Measurements from ENCODE around the gene CLC. TPM values are rescaled to one million over a fixed set of nuclear protein-coding genes. Genes with fewer than 3 reads are reported as not detected.

Gene CLC
- total and polyA plus RNA-seq, 2 donors (not counting 1 experiment from before 2014, with no cell fraction given) = 0.33 TPM; not detected in 1

DNA sequence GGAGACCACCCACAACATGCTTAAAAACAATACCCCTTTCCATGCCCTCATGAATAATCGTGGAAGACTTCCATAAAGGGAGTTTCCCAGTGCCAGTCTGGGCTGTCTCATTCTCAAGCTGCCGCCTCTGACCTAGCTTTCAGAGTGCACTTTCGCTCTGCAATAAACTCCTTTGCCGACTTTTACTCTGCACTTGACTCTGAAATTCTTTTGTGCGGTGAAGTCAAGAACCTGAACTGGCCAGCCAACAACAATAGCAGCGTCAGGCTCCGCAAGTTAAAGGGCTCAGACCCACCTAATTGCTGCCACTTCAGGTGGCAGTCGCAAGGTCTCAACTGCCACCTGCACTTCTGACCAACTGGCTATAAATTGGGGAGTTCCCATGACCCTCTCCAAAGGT is 30.5 kb upstream of the CLC start:
- H3K27ac ChIP-seq (ENCODE audit: low read length in 2 of 2) = no peak overlapping the region
- H3K36me3 ChIP-seq (replicated peaks in 1 of 2; ENCODE audit: control extremely low read depth in 1 of 2, control insufficient read depth in 1 of 2, extremely low read depth in 1 of 2, insufficient read depth in 2 of 2, low read length in 1 of 2) = no peaks in the 10 kb centered on the region
- no peak overlapping the region for H3K9ac ChIP-seq (ENCODE audit: low read length)
- H3K79me2 ChIP-seq (ENCODE audit: control insufficient read depth, insufficient read depth, low read length) = no peaks in the 10 kb centered on the region
- Mint-ChIP-seq H3K27me3 (peaks cover 37% of the 10 kb centered on the region), H3K4me1 (no peaks in the 10 kb centered on the region), H3K9me3 (ENCODE audit: insufficient read depth) (no peaks in the 10 kb centered on the region), H3K4me3 (no peak overlapping the region), H3K27ac (no peak overlapping the region)
- ATAC-seq (ENCODE audit: low read depth) = no peak
- H3K4me1 ChIP-seq (ENCODE audit: control insufficient read depth in 2 of 2, insufficient read depth in 2 of 2, low read length in 2 of 2) = no peaks in the 10 kb centered on the region
- no peak for DNase-seq
- intact Hi-C loops (cut with micrococcal nuclease) = no loop called here
- H3K27me3 ChIP-seq (replicated peaks in 1 of 4; ENCODE audit: control extremely low read depth in 1 of 4, control insufficient read depth in 3 of 4, insufficient read depth in 4 of 4, low read length in 3 of 4) = peaks cover 0 to 11% (median 5%) of the 10 kb centered on the region in 4 experiments
- no peak overlapping the region for H3K4me2 ChIP-seq (replicated peaks; ENCODE audit: low read depth, low read length, poor library complexity, severe bottlenecking)
- POLR2A ChIA-PET = no interaction called here
- peaks cover 0 to 13% (median 7%) of the 10 kb centered on the region in 3 donors for H3K9me3 ChIP-seq (ENCODE audit: control extremely low read depth in 1 of 3, control insufficient read depth in 2 of 3, insufficient read depth in 1 of 3, low read length in 2 of 3)
- H4K20me1 ChIP-seq (ENCODE audit: control insufficient read depth, insufficient read depth, low read length, poor library complexity, severe bottlenecking) = no peaks in the 10 kb centered on the region
- no peak overlapping the region for H3K4me3 ChIP-seq (ENCODE audit: control extremely low read depth in 1 of 5, extremely low read depth in 1 of 5, insufficient read depth in 1 of 5, low read depth in 2 of 5, low read length in 4 of 5)
- CTCF ChIA-PET = interaction anchor here (0.7 to 5.1 kb wide), 4 partner anchors 75 to 862 kb away, joined by 3 to 38 read pairs (median 4); partner anchors contain the start of gene FBL
- TF ChIP-seq, protein P1, sequence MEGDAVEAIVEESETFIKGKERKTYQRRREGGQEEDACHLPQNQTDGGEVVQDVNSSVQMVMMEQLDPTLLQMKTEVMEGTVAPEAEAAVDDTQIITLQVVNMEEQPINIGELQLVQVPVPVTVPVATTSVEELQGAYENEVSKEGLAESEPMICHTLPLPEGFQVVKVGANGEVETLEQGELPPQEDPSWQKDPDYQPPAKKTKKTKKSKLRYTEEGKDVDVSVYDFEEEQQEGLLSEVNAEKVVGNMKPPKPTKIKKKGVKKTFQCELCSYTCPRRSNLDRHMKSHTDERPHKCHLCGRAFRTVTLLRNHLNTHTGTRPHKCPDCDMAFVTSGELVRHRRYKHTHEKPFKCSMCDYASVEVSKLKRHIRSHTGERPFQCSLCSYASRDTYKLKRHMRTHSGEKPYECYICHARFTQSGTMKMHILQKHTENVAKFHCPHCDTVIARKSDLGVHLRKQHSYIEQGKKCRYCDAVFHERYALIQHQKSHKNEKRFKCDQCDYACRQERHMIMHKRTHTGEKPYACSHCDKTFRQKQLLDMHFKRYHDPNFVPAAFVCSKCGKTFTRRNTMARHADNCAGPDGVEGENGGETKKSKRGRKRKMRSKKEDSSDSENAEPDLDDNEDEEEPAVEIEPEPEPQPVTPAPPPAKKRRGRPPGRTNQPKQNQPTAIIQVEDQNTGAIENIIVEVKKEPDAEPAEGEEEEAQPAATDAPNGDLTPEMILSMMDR (IDR thresholded peaks at IDR 0.05) = no peak
- TF ChIP-seq EZH2 (IDR thresholded peaks at IDR 0.05; ENCODE audit: borderline replicate concordance, insufficient read depth, low read depth, low read length, poor library complexity, severe bottlenecking) = no peak
- H2AFZ ChIP-seq (ENCODE audit: insufficient read depth, low read depth, low read length, poor library complexity, severe bottlenecking) = no peak overlapping the region
- 93% methylated on average over 8 of the region's 8 CpGs for WGBS (ENCODE audit: insufficient coverage)

DNA sequence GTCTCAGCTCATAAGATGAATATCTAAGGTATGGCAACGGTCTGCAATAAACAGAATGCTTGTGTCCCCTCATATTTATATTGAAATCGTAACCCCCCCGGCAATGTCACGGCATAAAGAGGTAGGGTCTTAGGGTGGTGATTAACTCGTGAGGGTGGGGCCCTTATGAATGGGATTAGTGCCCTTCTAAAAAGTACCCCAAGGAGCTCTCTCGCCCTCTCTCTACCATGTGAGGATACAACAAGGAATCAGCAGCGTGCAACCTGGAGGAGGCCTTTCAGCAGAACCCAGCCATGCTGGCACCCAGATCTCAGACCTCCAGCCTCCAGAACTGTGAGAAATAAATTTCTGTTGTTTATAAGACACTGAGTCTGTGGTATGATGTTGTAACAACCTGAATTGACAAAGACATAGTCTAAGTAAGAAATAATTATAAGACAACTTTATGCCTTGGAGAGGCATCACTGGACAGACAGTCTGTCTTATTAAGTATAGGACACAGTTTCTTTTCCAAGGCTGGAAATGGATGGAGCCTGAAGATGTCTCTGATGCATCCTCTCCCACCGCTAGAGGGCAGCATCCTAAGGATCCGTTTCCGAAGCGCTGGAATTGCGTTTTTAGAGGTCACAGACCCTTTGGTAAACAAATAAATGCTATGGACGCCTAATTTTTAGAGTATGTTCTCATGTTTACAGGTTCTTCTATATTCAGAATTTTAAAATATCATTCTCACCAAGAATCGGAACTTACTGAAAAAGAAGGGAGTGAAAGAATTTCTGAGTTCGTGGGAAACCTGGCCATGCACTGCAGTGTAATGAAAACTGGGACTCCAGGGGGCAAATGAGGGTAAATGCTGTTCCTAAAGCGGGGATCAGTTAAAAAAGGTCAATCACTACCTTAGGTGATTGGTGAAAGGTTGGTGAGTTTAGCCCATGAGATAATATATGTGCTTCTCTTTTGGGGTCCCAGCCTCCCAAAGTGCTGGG is 27.6 kb upstream of the CLC start:
- Mint-ChIP-seq H3K4me1 (no peaks in the 10 kb centered on the region), H3K27me3 (peaks cover 35% of the 10 kb centered on the region), H3K9me3 (ENCODE audit: insufficient read depth) (no peaks in the 10 kb centered on the region), H3K4me3 (no peak overlapping the region), H3K27ac (no peak overlapping the region)
- H3K79me2 ChIP-seq (ENCODE audit: control insufficient read depth, insufficient read depth, low read length) = no peaks in the 10 kb centered on the region
- H3K27me3 ChIP-seq (replicated peaks in 1 of 4; ENCODE audit: control extremely low read depth in 1 of 4, control insufficient read depth in 3 of 4, insufficient read depth in 4 of 4, low read length in 3 of 4) = peaks cover 0 to 7% (median 1%) of the 10 kb centered on the region in 4 experiments
- peak; percentile 51 for DNase-seq
- H3K9me3 ChIP-seq (ENCODE audit: control extremely low read depth in 1 of 3, control insufficient read depth in 2 of 3, insufficient read depth in 1 of 3, low read length in 2 of 3) = peaks cover 0 to 13% (median 7%) of the 10 kb centered on the region in 3 donors
- 50% methylated on average over 3 of the region's 16 CpGs for WGBS (ENCODE audit: insufficient coverage)
- no peaks in the 10 kb centered on the region for H3K4me1 ChIP-seq (ENCODE audit: control insufficient read depth in 2 of 2, insufficient read depth in 2 of 2, low read length in 2 of 2)
- H3K4me3 ChIP-seq (ENCODE audit: control extremely low read depth in 1 of 5, extremely low read depth in 1 of 5, insufficient read depth in 1 of 5, low read depth in 2 of 5, low read length in 4 of 5) = no peak overlapping the region
- H3K36me3 ChIP-seq (replicated peaks in 1 of 2; ENCODE audit: control extremely low read depth in 1 of 2, control insufficient read depth in 1 of 2, extremely low read depth in 1 of 2, insufficient read depth in 2 of 2, low read length in 1 of 2) = no peaks in the 10 kb centered on the region
- ChIA-PET POLR2A (no interaction called here), CTCF (interaction anchor here (1.0 to 5.1 kb wide), 6 partner anchors 10 to 79 kb away, joined by 4 to 38 read pairs (median 4); partner anchors contain the start of gene FBL)
- no peak overlapping the region for H3K27ac ChIP-seq (ENCODE audit: low read length in 2 of 2)
- no peak overlapping the region for H3K9ac ChIP-seq (ENCODE audit: low read length)
- no peaks in the 10 kb centered on the region for H4K20me1 ChIP-seq (ENCODE audit: control insufficient read depth, insufficient read depth, low read length, poor library complexity, severe bottlenecking)
- no peak overlapping the region for H3K4me2 ChIP-seq (replicated peaks; ENCODE audit: low read depth, low read length, poor library complexity, severe bottlenecking)
- TF ChIP-seq, protein P1 (IDR thresholded peaks at IDR 0.05) = peak; percentile 66
- no peak for TF ChIP-seq EZH2 (IDR thresholded peaks at IDR 0.05; ENCODE audit: borderline replicate concordance, insufficient read depth, low read depth, low read length, poor library complexity, severe bottlenecking)
- no peak for ATAC-seq (ENCODE audit: low read depth)
- H2AFZ ChIP-seq (ENCODE audit: insufficient read depth, low read depth, low read length, poor library complexity, severe bottlenecking) = no peak overlapping the region
- intact Hi-C loops (cut with micrococcal nuclease) = loop anchor here (1.0 kb wide), 1 partner anchor 79 kb away; no protein-coding TSS in a partner anchor
